ENCODE measurements around the gene ASCL4.

DNA sequence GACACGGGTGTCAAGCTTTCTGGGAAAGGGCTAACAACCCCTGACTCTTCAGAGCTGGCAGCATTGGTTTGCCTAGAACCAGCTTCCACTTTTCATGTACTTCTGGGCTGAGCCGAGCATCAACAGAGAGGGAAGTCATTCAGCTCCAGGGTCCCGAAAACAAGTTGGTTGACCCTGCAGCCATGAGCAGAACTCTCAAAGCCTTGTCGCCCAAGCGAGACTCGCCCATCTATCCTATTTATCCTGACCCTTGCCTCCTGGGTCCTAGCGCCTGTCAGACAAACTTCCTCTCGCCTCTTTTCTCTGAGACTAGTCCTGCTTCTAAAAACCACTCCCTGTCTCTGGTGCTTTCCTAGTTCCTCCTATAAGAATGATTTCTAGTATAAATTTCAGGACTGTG, 47.9 kb downstream of the ASCL4 start:
- TF ChIP-seq POLR2A (IDR thresholded peaks at IDR 0.05) = no peak
- no peak for TF ChIP-seq EP300 (IDR thresholded peaks at IDR 0.05)
